GM12874 (cell line): ENCODE data around the gene CCDC142.

Source experiments
- TF ChIP-seq, protein P1 (sequence below): IDR thresholded peaks from 2 replicates; pipeline ENCODE4 v1.5.1; 2011; ENCODE audit warnings: low read depth, mild to moderate bottlenecking, control low read depth, low read length, moderate library complexity; ENCODE audit not compliant: insufficient read depth

CCDC142 gene

DNA sequence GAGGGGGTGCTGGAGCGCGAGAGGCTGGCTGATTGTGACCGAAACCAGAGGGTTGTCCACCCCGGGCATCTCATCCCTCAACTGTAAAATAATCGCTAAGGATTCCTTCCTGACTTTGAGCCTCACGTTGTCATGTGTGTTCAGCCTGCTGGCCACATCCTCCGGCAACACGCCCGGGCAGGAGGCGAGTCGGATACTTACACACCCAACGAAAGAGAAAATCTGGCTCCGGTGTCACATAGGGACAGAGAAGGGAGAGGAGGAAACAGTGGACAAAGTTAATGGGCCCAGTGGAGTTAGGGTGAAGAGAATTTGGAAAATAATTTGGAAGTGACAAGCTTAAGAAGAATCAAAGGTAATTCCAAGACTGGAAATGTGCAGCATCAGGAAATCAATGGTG, 33.9 kb upstream of the CCDC142 start:
- TF ChIP-seq, protein P1, sequence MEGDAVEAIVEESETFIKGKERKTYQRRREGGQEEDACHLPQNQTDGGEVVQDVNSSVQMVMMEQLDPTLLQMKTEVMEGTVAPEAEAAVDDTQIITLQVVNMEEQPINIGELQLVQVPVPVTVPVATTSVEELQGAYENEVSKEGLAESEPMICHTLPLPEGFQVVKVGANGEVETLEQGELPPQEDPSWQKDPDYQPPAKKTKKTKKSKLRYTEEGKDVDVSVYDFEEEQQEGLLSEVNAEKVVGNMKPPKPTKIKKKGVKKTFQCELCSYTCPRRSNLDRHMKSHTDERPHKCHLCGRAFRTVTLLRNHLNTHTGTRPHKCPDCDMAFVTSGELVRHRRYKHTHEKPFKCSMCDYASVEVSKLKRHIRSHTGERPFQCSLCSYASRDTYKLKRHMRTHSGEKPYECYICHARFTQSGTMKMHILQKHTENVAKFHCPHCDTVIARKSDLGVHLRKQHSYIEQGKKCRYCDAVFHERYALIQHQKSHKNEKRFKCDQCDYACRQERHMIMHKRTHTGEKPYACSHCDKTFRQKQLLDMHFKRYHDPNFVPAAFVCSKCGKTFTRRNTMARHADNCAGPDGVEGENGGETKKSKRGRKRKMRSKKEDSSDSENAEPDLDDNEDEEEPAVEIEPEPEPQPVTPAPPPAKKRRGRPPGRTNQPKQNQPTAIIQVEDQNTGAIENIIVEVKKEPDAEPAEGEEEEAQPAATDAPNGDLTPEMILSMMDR, result no peak

DNA sequence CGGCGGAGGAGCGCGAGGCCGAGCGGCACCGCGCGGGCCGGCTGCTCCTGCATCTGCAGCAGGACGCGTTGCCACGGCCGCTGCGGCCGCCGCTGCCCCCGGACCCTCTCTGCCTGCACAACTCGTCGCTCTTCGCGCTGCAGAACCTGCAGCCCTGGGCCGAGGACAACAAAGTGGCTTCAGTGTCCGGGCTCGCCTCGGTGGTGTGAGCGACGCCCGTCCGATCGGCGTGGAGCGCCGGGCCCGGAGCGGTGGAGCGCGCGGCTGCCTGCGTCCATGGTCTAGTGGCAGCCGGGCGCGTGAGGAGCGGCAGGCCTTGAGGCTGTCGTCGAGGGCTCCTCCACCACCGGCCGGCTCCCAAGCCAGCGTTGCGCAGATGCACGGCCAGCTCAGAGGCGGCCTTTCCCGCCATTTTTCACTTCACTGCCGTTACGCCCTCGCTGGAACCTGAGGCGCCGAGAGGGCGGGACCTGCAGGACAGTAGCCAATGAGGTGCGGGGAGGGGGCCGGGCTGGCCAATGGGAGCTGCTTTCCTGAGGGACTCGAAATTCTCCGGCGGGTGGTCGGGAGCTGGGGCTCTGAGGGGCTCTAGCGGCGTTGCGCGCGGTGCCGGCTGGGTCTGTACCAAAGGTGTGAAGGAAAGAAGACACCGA, 33.3 kb upstream of the CCDC142 start:
- TF ChIP-seq, protein P1, result no peak

DNA sequence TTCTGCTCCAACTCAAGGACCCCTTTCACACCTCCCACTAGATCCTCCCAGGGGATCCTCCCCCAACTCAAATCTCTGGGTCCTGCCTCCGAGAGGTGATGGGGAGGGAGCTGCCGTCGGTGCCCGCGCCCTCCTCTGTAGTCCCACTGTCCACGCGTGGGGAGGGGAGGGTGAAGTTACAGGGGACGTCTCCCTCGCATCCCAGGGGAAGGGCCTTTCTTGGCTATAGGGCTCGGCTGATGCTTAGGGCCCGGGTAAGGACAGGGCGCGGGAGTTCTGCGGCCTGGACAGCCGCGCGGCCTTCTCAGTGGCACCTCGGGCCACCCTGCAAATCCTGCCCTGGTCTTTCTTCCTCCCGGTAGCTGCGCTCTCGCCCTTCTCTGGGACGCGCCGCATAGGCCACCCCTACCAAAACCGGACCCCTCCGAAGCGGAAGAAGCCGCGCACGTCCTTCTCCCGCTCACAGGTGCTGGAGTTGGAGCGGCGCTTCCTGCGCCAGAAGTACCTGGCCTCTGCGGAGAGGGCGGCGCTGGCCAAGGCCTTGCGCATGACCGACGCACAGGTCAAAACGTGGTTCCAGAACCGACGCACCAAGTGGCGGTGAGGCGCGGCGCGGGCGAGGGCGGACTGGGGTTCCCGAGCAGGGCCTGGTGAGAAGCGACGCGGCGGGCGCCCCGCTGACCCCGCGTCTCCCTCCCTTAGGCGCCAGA, 32.6 kb upstream of the CCDC142 start:
- TF ChIP-seq, protein P1, result no peak

GRCh38 chr2:74514368-74515270, 31.8 kb upstream of the CCDC142 start, which contains the start of gene TLX2:
TLX2 (plus strand) TSS chr2:74514450; CDS start chr2:74514807, 357 bp downstream.
- TF ChIP-seq, protein P1, result no peak

- TF ChIP-seq, protein P1, result no peak
Measured at GRCh38 chr2:74513605-74514367, 31.0 kb upstream of the CCDC142 start.

- TF ChIP-seq, protein P1, result no peak
Measured at GRCh38 chr2:74512744-74513604, 30.2 kb upstream of the CCDC142 start.
